Esophagus muscularis mucosa (tissue), 4 donors: ENCODE results near the gene WDR20.

Experiments used
- CTCF ChIP-seq, 3 experiments: fragments of 200-600 bp in 2 of 3; fragments of 450-650 bp in 1 of 3; sonication (generic) in 2 of 3; IDR thresholded peaks; one replicate each; pipeline ENCODE4 v1.5.1; 2017 to 2019; ENCODE audit warnings: antibody characterized with exemption in 3 of 3, mild to moderate bottlenecking in 2 of 3, moderate library complexity in 1 of 3
- EP300 ChIP-seq: sonication (generic); formaldehyde crosslinking; IDR thresholded peaks from one replicate; pipeline ENCODE4 v1.6.1; 2017; ENCODE audit warnings: antibody characterized with exemption
- POLR2A ChIP-seq: fragments of 450-650 bp; IDR thresholded peaks from one replicate; pipeline ENCODE4 v1.6.1; 2017; ENCODE audit warnings: antibody characterized with exemption, moderate library complexity, mild to moderate bottlenecking, low read depth
- POLR2AphosphoS5 ChIP-seq, 2 donors: sonication (generic); formaldehyde crosslinking; IDR thresholded peaks; one replicate each; pipeline ENCODE4 v1.6.1; 2017; ENCODE audit warnings: antibody characterized with exemption in 2 of 2

DNA sequence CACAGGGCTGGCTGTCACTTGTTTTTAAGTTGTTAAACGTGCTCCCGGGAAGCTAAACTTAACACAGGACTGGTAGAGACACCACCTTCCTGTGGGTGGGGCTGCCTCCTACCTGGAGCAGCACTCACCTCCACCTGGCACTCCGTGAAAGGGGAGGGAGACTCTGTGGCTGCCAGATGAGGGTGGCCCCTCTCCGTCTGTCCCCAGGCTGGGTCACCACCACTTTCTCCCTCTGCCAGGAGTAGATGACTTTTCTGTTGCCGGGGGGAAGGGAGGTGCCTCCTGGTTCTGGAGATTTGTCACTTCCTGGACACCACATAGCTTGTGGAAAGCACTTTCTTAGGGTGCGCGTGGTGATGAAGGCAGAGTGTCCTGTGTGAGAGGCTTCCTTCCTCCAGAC lies 81.3 kb downstream of the WDR20 start:
- TF ChIP-seq EP300 (no peak), POLR2A (no peak), CTCF (IDR thresholded peaks at IDR 0.05) (no peak), POLR2AphosphoS5 (IDR thresholded peaks at IDR 0.05) (no peak)
